ENCODE measurements around the gene GRHL1. TPM values are rescaled to one million over a fixed set of nuclear protein-coding genes. Genes with fewer than 3 reads are reported as not detected.

Gene GRHL1
- total and polyA plus RNA-seq, 9 of the 15 experiments (the other 6 are each of a cell fraction or from before 2014, with no cell fraction given): 1.7 to 6.1 (median 4.7) TPM

DNA sequence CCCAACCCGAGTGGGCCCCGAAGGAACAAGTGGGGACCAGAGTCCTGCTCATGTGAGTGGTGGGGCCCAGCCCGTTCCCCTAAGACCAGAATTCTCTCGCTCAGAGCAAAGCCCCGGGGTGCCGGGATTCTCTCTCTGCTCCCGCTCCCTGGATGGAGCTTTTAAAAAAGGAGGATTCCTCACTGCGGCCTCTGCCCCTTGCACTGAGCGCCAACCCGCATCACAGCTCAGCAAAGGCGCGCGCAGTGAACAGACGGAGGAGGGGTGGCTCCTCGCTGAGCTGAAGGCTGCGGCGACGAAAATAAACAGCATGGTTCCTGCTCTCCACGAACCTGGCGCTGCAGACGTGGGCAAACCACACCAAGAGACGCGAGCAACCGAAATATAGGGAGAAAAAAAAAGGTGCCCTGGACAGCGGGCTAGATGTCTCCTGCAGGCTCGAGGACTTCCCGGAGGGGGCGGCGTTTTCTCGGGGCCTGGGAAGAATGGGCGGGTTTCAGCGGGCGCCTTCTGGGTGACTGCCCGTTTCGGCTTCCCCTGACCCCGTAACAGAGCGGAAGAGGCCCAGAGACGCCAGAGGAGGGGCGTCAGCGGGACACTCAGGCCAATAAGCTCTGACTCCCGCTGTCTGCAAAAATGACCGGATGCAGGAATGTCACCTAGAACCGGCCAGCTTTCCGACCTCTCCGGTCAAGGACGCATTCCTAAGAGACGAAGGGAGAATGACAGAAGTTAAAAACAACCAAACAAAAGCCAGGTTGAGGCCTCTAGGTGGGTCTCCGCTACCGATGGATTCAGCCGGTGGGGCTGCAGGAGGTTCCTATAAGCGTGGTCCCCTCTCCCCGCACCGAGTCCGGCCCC lies 91.0 kb downstream of the GRHL1 start (continued):
- TF ChIP-seq, protein P1, sequence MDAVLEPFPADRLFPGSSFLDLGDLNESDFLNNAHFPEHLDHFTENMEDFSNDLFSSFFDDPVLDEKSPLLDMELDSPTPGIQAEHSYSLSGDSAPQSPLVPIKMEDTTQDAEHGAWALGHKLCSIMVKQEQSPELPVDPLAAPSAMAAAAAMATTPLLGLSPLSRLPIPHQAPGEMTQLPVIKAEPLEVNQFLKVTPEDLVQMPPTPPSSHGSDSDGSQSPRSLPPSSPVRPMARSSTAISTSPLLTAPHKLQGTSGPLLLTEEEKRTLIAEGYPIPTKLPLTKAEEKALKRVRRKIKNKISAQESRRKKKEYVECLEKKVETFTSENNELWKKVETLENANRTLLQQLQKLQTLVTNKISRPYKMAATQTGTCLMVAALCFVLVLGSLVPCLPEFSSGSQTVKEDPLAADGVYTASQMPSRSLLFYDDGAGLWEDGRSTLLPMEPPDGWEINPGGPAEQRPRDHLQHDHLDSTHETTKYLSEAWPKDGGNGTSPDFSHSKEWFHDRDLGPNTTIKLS (IDR thresholded peaks at IDR 0.05; ENCODE audit: borderline replicate concordance, low read depth): 0 out of 2 replicates have a peak, but pooled peaks have one; percentile 40
- TF ChIP-seq NCOR1 (IDR thresholded peaks at IDR 0.05) (no peak), ZNF444 (CRISPR knock-in tag; IDR thresholded peaks at IDR 0.05) (no peak), NFXL1 (CRISPR knock-in tag; IDR thresholded peaks at IDR 0.05) (no peak), LEF1 (IDR thresholded peaks at IDR 0.05) (no peak), CBX2 (IDR thresholded peaks at IDR 0.05; ENCODE audit: insufficient read depth, low read length, poor library complexity, severe bottlenecking) (no peak), ZNF75A (CRISPR knock-in tag; IDR thresholded peaks at IDR 0.05) (0 out of 2 replicates have a peak, but pooled peaks have one; percentile 18), DNMT1 (IDR thresholded peaks at IDR 0.05) (no peak), EGR1 (conservative IDR thresholded peaks at IDR 0.05) (peak; percentile 57), TEAD2 (tag; IDR thresholded peaks at IDR 0.05) (no peak), ATF1 (CRISPR knock-in tag; IDR thresholded peaks at IDR 0.05) (no peak), ATF1 (tag; IDR thresholded peaks at IDR 0.05) (0 out of 2 replicates have a peak, but pooled peaks have one; percentile 14), ZFP36 (IDR thresholded peaks at IDR 0.05; ENCODE audit: low read depth, low read length, partially characterized antibody) (peak; percentile 96), HEY1 (CRISPR knock-in tag; IDR thresholded peaks at IDR 0.05; ENCODE audit: borderline replicate concordance) (no peak), EP400 (IDR thresholded peaks at IDR 0.05) (0 out of 2 replicates have a peak, but pooled peaks have one; percentile 20), ZC3H4 (CRISPR knock-in tag; IDR thresholded peaks at IDR 0.05; ENCODE audit: borderline replicate concordance) (no peak), ZNF217 (CRISPR knock-in tag; IDR thresholded peaks at IDR 0.05) (no peak), LCOR (CRISPR knock-in tag; IDR thresholded peaks at IDR 0.05) (0 out of 2 replicates have a peak, but pooled peaks have one; percentile 35), ZNF140 (CRISPR knock-in tag; IDR thresholded peaks at IDR 0.05) (no peak), ATF7 (IDR thresholded peaks at IDR 0.05) (no peak)
- TF ChIP-seq, protein P2, sequence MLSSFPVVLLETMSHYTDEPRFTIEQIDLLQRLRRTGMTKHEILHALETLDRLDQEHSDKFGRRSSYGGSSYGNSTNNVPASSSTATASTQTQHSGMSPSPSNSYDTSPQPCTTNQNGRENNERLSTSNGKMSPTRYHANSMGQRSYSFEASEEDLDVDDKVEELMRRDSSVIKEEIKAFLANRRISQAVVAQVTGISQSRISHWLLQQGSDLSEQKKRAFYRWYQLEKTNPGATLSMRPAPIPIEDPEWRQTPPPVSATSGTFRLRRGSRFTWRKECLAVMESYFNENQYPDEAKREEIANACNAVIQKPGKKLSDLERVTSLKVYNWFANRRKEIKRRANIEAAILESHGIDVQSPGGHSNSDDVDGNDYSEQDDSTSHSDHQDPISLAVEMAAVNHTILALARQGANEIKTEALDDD (IDR thresholded peaks at IDR 0.05): no peak
- TF ChIP-seq, protein P3, sequence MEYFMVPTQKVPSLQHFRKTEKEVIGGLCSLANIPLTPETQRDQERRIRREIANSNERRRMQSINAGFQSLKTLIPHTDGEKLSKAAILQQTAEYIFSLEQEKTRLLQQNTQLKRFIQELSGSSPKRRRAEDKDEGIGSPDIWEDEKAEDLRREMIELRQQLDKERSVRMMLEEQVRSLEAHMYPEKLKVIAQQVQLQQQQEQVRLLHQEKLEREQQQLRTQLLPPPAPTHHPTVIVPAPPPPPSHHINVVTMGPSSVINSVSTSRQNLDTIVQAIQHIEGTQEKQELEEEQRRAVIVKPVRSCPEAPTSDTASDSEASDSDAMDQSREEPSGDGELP (CRISPR knock-in tag; IDR thresholded peaks at IDR 0.05; ENCODE audit: borderline replicate concordance): 0 out of 2 replicates have a peak, but pooled peaks have one; percentile 13
- TF ChIP-seq, protein P4, sequence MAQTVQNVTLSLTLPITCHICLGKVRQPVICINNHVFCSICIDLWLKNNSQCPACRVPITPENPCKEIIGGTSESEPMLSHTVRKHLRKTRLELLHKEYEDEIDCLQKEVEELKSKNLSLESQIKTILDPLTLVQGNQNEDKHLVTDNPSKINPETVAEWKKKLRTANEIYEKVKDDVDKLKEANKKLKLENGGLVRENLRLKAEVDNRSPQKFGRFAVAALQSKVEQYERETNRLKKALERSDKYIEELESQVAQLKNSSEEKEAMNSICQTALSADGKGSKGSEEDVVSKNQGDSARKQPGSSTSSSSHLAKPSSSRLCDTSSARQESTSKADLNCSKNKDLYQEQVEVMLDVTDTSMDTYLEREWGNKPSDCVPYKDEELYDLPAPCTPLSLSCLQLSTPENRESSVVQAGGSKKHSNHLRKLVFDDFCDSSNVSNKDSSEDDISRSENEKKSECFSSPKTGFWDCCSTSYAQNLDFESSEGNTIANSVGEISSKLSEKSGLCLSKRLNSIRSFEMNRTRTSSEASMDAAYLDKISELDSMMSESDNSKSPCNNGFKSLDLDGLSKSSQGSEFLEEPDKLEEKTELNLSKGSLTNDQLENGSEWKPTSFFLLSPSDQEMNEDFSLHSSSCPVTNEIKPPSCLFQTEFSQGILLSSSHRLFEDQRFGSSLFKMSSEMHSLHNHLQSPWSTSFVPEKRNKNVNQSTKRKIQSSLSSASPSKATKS (CRISPR knock-in tag; IDR thresholded peaks at IDR 0.05): no peak

Data from K562 (cell line).